ENCODE data around the gene GNB2.

The GNB2 gene

GRCh38 chr7:100627238-100627549 lies 46.3 kb upstream of the GNB2 start:
- H3K36me3 ChIP-seq (ENCODE audit: insufficient read depth): no peaks in the 10 kb centered on the region
- no peaks in the 10 kb centered on the region for H3K79me2 ChIP-seq (ENCODE audit: insufficient read depth, low read depth)
- peak overlapping the region; percentile 88; the same call in 1 of the 2 replicates for H3K4me2 ChIP-seq
- H3K9ac ChIP-seq: peak overlapping the region; percentile 70; the same call in 1 of the 2 replicates
- TF ChIP-seq CTCF (conservative IDR thresholded peaks at IDR 0.05; ENCODE audit: low read depth, low read length): no peak
- peak overlapping the region; percentile 91; the same call in 1 of the 2 replicates for H2AFZ ChIP-seq (ENCODE audit: low read depth)
- H3K27me3 ChIP-seq (ENCODE audit: insufficient read depth, low read depth): peaks cover 28% of the 10 kb centered on the region
- H3K27ac ChIP-seq: no peak overlapping the region
- H3K4me3 ChIP-seq (IDR thresholded peaks at IDR 0.05; ENCODE audit: insufficient read depth, low read depth, low read length): no peak overlapping the region
- no peaks in the 10 kb centered on the region for H4K20me1 ChIP-seq (ENCODE audit: insufficient read depth)
- H3K4me1 ChIP-seq (ENCODE audit: low read depth, poor library complexity, severe bottlenecking): peaks cover 4% of the 10 kb centered on the region

- no peak overlapping the region for H3K9ac ChIP-seq
- H3K27me3 ChIP-seq (ENCODE audit: insufficient read depth, low read depth): peaks cover 7% of the 10 kb centered on the region
- H2AFZ ChIP-seq (ENCODE audit: low read depth): no peak overlapping the region
- H3K4me2 ChIP-seq: no peak overlapping the region
- peaks cover 9% of the 10 kb centered on the region for H3K4me1 ChIP-seq (ENCODE audit: low read depth, poor library complexity, severe bottlenecking)
- no peak overlapping the region for H3K27ac ChIP-seq
- no peak overlapping the region for H3K4me3 ChIP-seq (IDR thresholded peaks at IDR 0.05; ENCODE audit: insufficient read depth, low read depth, low read length)
- TF ChIP-seq CTCF (conservative IDR thresholded peaks at IDR 0.05; ENCODE audit: low read depth, low read length): peak; percentile 50; the same call in 1 of the 2 replicates
- H4K20me1 ChIP-seq (ENCODE audit: insufficient read depth): no peaks in the 10 kb centered on the region
- H3K79me2 ChIP-seq (ENCODE audit: insufficient read depth, low read depth): no peaks in the 10 kb centered on the region
- H3K36me3 ChIP-seq (ENCODE audit: insufficient read depth): no peaks in the 10 kb centered on the region
Measured at GRCh38 chr7:100629117-100629716, 44.3 kb upstream of the GNB2 start.

DNA sequence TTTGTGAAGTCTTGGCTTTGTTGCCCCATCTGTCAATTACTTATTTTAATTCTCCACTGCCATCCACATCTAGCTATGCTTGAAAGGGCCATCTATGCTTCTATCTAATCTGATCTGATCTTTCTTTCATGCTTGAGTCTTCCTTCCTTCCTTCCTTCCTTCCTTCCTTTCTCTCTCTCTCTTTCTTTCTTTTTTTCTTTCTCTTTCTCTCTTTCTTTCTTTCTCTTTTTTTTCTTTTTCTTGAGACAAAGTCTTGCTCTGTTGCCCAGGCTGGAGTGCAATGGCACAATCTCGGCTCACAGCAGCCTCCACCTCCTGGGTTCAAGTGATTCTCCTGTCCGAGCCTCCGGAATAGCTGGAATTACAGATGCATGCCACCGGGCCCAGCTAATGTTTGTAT lies 43.5 kb upstream of the GNB2 start:
- TF ChIP-seq CTCF (conservative IDR thresholded peaks at IDR 0.05; ENCODE audit: low read depth, low read length): no peak
- Histone ChIP-seq H4K20me1 (ENCODE audit: insufficient read depth) (no peaks in the 10 kb centered on the region), H3K9ac (no peak overlapping the region), H3K27ac (no peak overlapping the region), H2AFZ (ENCODE audit: low read depth) (no peak overlapping the region), H3K4me1 (ENCODE audit: low read depth, poor library complexity, severe bottlenecking) (peaks cover 9% of the 10 kb centered on the region), H3K79me2 (ENCODE audit: insufficient read depth, low read depth) (no peaks in the 10 kb centered on the region), H3K4me2 (no peak overlapping the region), H3K4me3 (IDR thresholded peaks at IDR 0.05; ENCODE audit: insufficient read depth, low read depth, low read length) (no peak overlapping the region), H3K27me3 (ENCODE audit: insufficient read depth, low read depth) (peaks cover under 1% of the 10 kb centered on the region; the same call in 1 of the 2 replicates), H3K36me3 (ENCODE audit: insufficient read depth) (no peaks in the 10 kb centered on the region)

DNA sequence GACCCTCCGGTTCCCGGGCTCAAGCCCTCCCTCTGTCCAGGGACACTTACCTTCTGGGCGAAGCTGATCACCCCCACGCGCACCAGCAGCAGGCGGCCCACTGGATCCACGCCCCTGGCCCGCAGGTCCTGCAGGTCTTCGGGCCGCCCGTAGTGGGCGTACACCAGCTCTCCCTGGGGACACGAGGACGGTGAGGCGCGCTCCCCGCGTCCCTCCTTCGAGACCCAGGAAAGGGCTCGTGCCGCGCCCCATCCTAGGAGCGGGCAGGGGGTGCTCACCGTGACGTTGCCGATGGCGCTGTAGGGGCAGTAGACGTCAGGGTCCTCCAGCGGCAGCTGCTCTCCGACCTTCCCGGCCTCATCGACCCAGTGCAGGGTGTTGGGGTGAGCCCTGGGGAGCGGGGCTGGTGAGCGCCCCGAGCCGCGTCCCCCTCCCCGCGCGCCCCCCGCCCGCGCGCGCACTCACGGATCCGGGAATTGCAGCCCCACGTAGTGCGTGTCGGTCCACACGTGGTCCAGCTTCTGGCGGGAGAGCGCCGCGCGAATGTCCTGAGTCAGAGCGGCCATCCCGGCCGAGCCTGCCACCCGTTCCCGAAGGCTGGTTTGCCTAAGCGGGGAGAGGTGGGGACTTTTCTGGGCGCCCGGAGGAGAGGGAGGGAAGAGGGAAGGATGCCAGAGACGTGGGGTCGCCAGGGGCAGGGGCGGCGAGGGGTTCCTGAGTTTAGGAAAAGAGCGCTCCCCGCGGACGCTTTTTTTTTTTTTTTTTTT lies 40.4 kb upstream of the GNB2 start:
- peaks cover under 1% of the 10 kb centered on the region; the same call in 1 of the 2 replicates for H3K27me3 ChIP-seq (ENCODE audit: insufficient read depth, low read depth)
- no peaks in the 10 kb centered on the region for H3K36me3 ChIP-seq (ENCODE audit: insufficient read depth)
- no peaks in the 10 kb centered on the region for H3K79me2 ChIP-seq (ENCODE audit: insufficient read depth, low read depth)
- no peaks in the 10 kb centered on the region for H4K20me1 ChIP-seq (ENCODE audit: insufficient read depth)
- peak overlapping the region; percentile 88 for H3K9ac ChIP-seq
- peak overlapping the region; percentile 96 for H2AFZ ChIP-seq (ENCODE audit: low read depth)
- peaks cover 5% of the 10 kb centered on the region for H3K4me1 ChIP-seq (ENCODE audit: low read depth, poor library complexity, severe bottlenecking)
- H3K4me2 ChIP-seq: peak overlapping the region; percentile 86
- TF ChIP-seq CTCF (conservative IDR thresholded peaks at IDR 0.05; ENCODE audit: low read depth, low read length): peak; percentile 54
- H3K27ac ChIP-seq: peak overlapping the region; percentile 51
- no peak overlapping the region for H3K4me3 ChIP-seq (IDR thresholded peaks at IDR 0.05; ENCODE audit: insufficient read depth, low read depth, low read length)

Data from KMS-11 (cell line).